ENCODE data around the gene TBC1D4. TPM values are rescaled to one million over a fixed set of nuclear protein-coding genes. Genes with fewer than 3 reads are reported as not detected.

The TBC1D4 gene
- total and polyA plus RNA-seq, 2 experiments from 2014 or later, result 18.7 to 38.2 TPM

DNA sequence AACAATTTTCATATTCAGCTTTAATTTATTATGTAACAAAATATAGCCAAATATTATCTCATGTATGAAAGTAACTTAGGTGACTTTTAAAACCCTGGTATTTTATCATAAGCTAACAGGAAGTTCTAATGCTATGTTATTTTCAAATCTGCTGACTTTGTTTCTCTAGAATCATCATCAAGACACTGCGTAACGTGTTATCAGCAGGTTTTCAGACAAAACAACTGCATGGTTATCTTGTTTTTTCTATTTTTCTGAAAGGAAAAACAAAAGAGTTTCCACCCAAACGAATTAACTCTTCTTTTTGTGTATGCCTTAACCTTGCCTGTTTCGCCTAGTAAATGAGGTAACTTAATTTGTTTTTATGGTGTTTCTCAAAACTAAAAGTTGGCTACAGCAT is 156.3 kb downstream of the TBC1D4 start:
- H3K36me3 ChIP-seq (ENCODE audit: insufficient read depth), result no peaks in the 10 kb centered on the region
- Mint-ChIP-seq H3K27me3 (ENCODE audit: insufficient read depth, low read depth, poor library complexity) (no peaks in the 10 kb centered on the region), H3K4me3 (no peak overlapping the region), H3K9me3 (no peaks in the 10 kb centered on the region), H3K36me3 (ENCODE audit: low read depth) (peaks cover 11% of the 10 kb centered on the region; the same call in 2 of the 3 replicates), H3K4me1 (peaks cover 23% of the 10 kb centered on the region), H3K27ac (no peak overlapping the region)
- TF ChIP-seq POLR2AphosphoS5 (IDR thresholded peaks at IDR 0.05; ENCODE audit: low read depth), result no peak
- TF ChIP-seq ZNF114 (CRISPR knock-in tag; IDR thresholded peaks at IDR 0.05), result no peak
- no peak for TF ChIP-seq ZNF331 (CRISPR knock-in tag; IDR thresholded peaks at IDR 0.05; ENCODE audit: low read depth)
- TF ChIP-seq CREB1 (CRISPR knock-in tag; IDR thresholded peaks at IDR 0.05; ENCODE audit: low read depth), result no peak
- no peak for TF ChIP-seq NANOG (IDR thresholded peaks at IDR 0.05; ENCODE audit: borderline replicate concordance)
- no peak overlapping the region for H3K4me3 ChIP-seq
- DNase-seq (ENCODE audit: low spot score), result no peak
- no peak overlapping the region for H3K4me2 ChIP-seq
- H2AFZ ChIP-seq, result no peak overlapping the region
- no peaks in the 10 kb centered on the region for H4K20me1 ChIP-seq (replicated peaks; ENCODE audit: insufficient read depth)
- no peaks in the 10 kb centered on the region for H3F3A ChIP-seq (replicated peaks; ENCODE audit: low read depth)
- H3K27me3 ChIP-seq (ENCODE audit: insufficient read depth), result no peaks in the 10 kb centered on the region
- H3K79me2 ChIP-seq (replicated peaks; ENCODE audit: insufficient read depth), result no peaks in the 10 kb centered on the region
- no peak for ATAC-seq
- H3K4me1 ChIP-seq (ENCODE audit: insufficient read depth), result peaks cover 22% of the 10 kb centered on the region; the same call in 1 of the 2 replicates
- H3K27ac ChIP-seq (ENCODE audit: low read depth), result no peak overlapping the region
- H3K9me2 ChIP-seq (ENCODE audit: insufficient read depth), result no peaks in the 10 kb centered on the region

DNA sequence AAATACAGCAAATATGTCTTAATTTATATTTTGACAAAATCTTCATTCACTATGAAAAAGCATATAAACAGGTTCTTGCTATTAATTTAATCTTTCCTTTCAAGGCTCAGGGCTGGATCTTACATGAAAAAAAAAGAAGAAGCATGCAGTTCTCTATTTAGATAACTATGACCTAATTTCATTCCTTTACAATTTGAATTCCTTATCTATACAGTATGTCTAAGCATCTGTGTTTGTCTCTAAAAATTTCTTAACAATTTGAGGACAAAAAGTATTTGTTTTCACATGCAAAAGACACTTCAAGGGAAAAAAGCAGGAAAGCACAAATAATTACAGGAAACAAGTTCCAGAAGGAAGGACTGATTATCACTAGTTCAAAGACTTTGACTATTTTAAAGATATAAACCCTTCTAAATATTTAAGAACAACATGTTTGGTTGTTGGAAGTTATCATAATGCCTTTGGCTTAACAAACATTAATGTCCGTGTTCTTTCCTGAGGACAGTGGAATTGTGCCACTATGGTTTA is 157.5 kb downstream of the TBC1D4 start:
- H3K27ac ChIP-seq (ENCODE audit: low read depth), result no peak overlapping the region
- H3K36me3 Mint-ChIP-seq (ENCODE audit: low read depth), result peaks cover 11% of the 10 kb centered on the region; the same call in 2 of the 3 replicates
- H3K4me1 Mint-ChIP-seq, result peaks cover 13% of the 10 kb centered on the region
- H2AFZ ChIP-seq, result no peak overlapping the region
- H3K9me2 ChIP-seq (ENCODE audit: insufficient read depth), result no peaks in the 10 kb centered on the region
- no peaks in the 10 kb centered on the region for H3K79me2 ChIP-seq (replicated peaks; ENCODE audit: insufficient read depth)
- ATAC-seq, result no peak
- 0 out of 2 replicates have a peak, but pooled peaks cover 11% of the 10 kb centered on the region for H3K4me1 ChIP-seq (ENCODE audit: insufficient read depth)
- H3K4me3 ChIP-seq, result no peak overlapping the region
- H3K4me3 Mint-ChIP-seq, result no peak overlapping the region
- TF ChIP-seq EZH2 (IDR thresholded peaks at IDR 0.05; ENCODE audit: low read depth, unreplicated experiment) (no peak), POLR2AphosphoS5 (IDR thresholded peaks at IDR 0.05; ENCODE audit: low read depth) (no peak), ZNF114 (CRISPR knock-in tag; IDR thresholded peaks at IDR 0.05) (no peak), JUNB (IDR thresholded peaks at IDR 0.05; ENCODE audit: unreplicated experiment) (no peak), CREB1 (CRISPR knock-in tag; IDR thresholded peaks at IDR 0.05; ENCODE audit: low read depth) (no peak), EZH2phosphoT487 (IDR thresholded peaks at IDR 0.05; ENCODE audit: unreplicated experiment) (no peak), NANOG (IDR thresholded peaks at IDR 0.05; ENCODE audit: borderline replicate concordance) (no peak)
- TF ChIP-seq, protein P1, sequence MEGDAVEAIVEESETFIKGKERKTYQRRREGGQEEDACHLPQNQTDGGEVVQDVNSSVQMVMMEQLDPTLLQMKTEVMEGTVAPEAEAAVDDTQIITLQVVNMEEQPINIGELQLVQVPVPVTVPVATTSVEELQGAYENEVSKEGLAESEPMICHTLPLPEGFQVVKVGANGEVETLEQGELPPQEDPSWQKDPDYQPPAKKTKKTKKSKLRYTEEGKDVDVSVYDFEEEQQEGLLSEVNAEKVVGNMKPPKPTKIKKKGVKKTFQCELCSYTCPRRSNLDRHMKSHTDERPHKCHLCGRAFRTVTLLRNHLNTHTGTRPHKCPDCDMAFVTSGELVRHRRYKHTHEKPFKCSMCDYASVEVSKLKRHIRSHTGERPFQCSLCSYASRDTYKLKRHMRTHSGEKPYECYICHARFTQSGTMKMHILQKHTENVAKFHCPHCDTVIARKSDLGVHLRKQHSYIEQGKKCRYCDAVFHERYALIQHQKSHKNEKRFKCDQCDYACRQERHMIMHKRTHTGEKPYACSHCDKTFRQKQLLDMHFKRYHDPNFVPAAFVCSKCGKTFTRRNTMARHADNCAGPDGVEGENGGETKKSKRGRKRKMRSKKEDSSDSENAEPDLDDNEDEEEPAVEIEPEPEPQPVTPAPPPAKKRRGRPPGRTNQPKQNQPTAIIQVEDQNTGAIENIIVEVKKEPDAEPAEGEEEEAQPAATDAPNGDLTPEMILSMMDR (conservative IDR thresholded peaks at IDR 0.05; ENCODE audit: low read depth in 2 of 2), result no peak
- no peaks in the 10 kb centered on the region; the same call in 1 of the 2 replicates for H4K20me1 ChIP-seq (replicated peaks; ENCODE audit: insufficient read depth)
- H3K9me3 Mint-ChIP-seq, result no peaks in the 10 kb centered on the region
- H3F3A ChIP-seq (replicated peaks; ENCODE audit: low read depth), result no peaks in the 10 kb centered on the region
- no peaks in the 10 kb centered on the region for H3K27me3 Mint-ChIP-seq (ENCODE audit: insufficient read depth, low read depth, poor library complexity)
- H3K36me3 ChIP-seq (ENCODE audit: insufficient read depth), result no peaks in the 10 kb centered on the region
- DNase-seq (ENCODE audit: low spot score), result no peak
- no peak overlapping the region for H3K4me2 ChIP-seq
- H3K27ac Mint-ChIP-seq, result no peak overlapping the region
- no peaks in the 10 kb centered on the region for H3K27me3 ChIP-seq (ENCODE audit: insufficient read depth)
